NK-92 (cell line): ENCODE results near the gene NDUFA11.

Source experiments
- DNase-seq: peaks from one replicate; lab custom pipeline; 2025; ENCODE audit not compliant: unreplicated experiment; lab: John Stamatoyannopoulos, UW

Gene NDUFA11

DNA sequence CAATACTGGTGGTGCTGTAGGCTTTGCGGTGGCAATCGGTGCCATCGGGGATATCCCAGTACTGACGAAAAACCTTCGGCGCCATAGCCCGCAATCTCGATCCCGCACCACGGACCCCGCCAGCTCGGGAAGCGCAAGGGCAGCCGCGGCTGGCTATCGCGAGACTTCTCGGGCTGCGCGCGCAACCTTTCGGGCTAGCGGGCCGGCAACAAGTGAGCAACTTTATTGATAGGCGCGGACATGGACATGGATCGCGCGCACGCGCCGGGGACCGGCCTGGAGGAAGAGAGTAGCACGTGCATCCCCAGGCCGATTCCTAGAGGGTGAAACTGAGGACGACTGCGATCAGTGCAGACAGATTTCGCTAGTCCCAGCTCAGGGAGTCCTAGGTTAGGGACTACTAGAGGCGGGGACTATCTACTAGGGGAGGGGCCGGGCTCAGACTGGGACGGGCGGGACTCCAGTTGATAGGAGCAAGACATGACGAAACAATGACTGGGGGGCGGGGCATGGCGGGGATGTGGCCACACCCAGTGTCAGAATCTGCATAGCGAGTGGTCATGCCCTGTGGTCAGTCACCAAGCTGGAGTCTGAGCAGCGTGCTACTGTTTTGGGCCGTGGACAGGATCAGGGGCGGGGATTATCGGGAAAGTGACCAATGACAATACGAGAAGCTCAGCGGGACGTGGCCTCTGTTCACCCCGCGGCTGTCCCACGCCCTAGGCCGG, at the start of gene NDUFA11:
Gene NDUFA11, minus strand, starts transcription at position 167 of the 728 bp plus-strand sequence. Its CDS starts 82 bp downstream, at position 85.
- DNase-seq = peak; percentile 85

DNA sequence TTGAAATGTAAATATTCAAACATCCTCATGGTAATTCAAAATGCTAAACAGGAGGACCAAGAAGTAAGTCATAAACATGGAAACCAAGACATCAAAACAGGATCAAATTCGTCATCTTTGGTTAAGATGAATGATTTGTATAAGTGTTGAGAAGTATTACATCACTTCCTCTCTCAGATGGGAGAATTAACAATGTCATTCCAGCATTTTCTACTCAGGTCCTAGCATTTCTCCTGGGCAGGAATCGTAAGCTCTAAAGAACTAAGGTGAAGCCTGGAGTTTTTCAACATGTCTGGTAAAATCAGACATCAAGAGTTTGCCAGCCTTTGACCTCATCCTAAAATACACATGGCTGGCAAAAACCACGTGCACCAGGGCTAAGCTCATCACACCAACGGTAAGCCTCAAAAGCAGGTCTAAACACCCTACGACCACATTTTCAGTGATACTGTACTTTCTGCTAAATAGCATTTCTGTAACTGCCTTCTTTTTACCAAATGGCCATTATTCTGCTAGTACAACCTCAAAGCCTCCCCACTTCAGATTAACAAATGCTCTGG, 49.5 kb upstream of the NDUFA11 start:
- no peak for DNase-seq

DNA sequence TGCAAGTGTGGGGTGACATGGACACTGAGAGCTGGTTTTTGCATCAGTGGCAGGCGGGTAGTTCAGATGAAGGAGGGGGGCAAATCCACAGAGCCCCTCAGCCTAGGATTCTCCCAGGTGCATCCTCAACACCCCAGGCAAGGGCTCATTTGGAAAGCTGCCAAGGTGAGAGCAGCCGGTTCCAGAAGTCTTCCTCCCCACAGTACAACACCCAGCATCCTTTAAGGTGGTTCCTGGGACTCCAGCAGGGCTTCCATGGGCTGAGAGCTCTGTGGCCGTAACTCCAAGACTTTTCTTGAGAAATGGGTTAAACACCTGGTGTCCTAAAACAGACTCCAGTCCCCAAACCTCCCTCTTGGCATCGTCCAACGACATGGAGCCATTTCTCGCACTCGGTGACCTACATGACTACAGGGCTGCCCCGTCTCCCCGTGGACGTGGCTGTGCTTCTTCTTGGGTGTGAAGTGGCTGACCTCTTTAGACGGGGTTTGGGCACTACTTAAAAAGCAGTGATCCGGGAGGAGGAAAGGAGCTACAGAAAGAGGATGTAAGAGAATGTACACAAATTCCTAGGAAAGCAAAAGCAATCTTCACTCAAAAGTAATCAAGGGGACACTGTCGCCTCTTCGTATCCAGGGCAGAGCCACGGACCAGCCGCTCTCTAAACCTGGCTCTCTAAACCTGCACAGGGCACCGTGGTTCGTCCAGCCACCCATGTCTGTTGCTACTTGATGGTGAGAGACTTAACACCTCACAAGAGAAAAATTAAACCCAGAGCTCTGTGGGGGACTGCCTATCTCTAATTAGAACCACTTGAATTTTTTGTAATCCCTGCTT, 48.8 kb upstream of the NDUFA11 start:
- DNase-seq = no peak

DNA sequence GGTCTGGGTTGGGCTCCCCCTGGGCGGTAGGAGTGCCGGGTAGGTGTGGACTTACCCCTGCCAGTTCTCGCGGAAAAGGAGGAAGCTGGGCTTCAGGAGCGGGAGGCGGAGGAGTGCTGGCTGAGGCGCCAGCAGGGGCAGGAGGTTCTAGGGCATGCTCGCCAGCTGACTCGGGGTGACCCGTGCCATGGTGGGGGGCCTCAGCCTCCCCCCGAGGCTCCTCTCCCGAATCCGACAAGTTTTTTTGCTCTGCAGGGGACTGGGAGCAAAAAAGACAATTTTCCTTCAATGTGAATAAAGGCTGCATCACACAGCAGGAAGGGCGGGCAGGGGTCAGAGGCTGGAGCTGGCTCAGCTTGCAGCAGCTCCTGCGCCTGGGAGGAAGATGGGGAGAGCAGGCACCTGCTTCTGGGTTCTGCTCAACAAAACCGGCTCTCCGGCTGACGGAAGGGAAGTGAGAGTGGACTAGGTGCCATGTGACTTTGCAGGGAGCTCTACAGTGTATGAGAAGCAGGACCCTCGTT, 47.8 kb upstream of the NDUFA11 start:
- DNase-seq = no peak

DNA sequence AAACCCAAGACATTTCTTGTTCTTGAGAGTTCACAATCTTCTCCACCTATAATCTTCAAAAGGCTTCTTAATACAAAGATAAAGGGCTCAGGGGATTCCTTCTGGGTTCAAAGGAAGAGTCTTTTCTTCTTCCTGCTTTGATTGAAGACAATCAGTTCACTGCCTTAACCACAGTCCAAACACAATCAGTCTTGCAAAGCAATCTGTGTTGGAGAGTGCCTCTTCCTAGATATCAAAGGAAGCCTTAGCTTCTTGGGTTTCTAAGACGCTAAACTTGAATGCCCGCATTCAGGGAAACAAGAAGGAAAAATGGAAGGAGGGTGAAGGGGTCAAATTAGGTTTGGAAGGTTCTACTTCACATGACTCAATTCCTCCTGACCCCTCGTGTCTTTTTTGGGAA, 47.2 kb upstream of the NDUFA11 start:
- DNase-seq = no peak

DNA sequence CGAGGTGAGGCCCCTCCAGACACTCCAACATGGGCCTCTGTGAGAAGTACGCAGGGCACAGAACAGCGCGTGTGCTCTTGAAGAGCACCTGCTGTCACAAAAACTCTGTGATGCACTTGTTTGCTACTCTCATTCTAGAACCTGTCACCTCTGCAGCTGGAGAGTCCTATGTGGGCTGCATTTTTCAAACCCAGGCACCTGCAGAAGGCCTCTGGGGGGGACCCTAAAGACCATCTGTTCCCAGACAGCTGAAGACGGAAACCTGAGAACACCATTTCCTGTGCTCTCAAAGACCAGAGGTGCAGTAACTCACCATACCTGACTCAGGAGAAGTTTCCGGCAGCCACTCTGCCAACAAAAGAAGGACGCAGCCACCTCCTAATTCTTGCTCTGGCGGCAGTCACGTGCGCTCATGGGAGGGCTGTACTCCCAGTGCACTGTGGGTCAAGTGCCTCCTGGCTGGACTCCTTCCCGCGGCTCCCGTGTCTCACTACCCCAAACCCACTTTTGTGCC, 46.3 kb upstream of the NDUFA11 start:
- DNase-seq = no peak

DNA sequence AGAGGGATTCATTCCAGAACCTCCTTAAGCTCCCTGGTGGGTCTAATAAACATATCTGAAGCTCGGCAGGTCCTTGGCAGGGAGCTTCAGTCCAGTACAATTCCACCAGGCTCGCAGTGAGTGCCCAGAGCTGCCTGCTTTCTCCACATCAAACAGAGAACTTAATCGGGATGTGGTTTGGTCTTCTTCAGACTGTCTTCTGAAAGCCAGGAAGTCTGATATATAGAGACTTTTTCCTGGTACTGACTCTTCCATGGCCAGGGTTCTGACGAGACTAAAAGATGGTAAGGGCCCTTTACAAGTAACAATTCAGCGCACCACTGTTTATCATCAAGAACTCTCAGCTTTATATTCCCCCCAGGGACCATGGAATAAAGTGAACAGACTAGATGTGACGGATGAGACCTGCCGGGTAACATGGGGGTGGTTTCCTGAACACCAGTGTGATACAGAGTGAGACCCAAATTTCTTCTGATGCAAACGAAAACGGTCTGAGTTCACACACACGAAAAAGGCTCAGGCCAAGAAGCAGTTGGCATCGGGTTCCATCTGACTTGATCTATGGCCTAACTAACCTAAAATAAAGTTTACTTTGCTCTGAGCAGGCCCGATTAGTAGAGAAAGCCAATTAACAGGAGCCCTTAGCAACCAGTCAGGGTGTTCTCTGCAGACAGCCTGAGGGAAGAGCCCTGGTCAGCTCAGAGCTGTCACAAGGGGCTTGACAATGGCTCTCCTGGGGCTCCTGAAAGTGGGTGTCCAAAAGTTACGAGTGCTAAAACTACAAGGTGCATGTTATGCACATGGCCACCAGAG, 45.4 kb upstream of the NDUFA11 start:
- no peak for DNase-seq

DNA sequence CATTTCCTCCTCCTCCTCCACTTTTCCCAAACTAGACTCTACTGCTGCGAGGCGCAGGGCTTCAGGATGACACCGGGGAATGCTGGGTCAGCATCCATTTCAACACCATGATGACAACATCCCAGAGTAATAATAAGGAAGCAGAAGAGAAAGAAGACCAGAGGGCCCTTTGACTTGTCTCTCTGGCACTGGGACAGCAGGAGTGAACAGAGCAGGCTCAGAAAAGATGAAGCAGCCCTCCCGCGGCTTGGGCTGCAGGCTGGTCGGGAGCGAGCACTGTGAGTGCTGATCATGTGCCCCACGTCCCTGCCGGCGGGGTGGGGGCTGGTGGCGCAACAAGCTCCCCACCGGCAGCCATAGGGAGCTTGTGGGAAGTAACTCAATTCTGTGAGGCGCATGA, 43.8 kb upstream of the NDUFA11 start:
- no peak for DNase-seq

DNA sequence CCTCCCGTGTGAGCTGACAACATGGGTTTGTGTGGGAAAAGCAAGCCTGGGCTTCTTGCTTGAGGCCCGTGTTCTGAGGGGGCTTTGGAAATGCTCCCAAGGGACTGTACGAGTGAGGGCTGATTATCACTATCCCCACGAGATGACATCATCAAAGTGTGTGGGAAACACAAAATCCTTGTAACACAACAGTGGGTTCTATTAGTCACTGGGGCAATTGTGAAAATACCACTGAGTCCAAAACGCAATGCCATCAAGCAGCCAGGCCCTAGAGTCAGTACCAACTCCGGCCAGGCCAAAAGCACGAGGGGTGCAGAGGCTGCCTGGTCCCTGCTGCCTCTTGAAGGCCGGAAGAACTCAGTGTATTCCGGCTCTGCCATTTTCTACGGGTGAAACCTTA, 40.0 kb upstream of the NDUFA11 start:
- DNase-seq = no peak

DNA sequence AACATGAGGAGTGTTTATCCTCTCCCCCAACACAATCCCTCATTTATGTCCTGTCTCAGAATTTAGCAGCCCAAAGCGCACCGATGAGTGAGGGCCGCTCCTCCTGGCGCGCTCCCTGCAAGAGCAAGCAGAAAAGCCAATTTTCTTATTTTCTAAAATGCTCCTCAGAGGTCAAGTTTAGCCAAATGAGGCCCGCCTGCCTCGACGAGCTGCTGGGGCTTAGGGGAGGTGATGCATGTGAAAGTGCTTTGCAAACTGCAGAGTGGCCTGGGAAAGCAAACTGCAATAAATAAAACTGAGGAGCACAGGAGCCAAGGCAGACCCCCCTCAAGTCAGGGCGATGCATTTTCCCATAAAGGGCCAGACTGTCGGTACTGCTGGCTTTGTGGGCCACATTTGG, 39.5 kb upstream of the NDUFA11 start:
- no peak for DNase-seq

DNA sequence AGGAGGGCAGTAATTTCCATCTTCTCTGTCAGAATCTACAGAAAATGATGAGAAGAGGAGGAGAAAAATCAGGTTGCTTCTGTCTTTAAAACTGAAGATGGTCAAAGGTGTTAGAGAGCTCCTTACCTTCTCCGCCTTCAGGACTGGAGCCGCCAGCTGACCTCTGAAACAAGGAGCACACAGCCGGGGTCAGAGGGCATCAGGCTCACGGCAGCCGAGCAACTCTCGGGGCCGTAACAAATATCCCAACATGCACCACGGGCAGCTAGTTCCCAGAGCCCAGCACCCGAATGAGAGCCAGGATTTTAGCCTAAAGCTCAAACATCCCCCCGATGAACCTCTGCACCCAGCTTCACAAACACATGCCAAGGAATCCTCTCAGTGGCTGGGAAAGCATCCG, 38.1 kb upstream of the NDUFA11 start:
- no peak for DNase-seq

DNA sequence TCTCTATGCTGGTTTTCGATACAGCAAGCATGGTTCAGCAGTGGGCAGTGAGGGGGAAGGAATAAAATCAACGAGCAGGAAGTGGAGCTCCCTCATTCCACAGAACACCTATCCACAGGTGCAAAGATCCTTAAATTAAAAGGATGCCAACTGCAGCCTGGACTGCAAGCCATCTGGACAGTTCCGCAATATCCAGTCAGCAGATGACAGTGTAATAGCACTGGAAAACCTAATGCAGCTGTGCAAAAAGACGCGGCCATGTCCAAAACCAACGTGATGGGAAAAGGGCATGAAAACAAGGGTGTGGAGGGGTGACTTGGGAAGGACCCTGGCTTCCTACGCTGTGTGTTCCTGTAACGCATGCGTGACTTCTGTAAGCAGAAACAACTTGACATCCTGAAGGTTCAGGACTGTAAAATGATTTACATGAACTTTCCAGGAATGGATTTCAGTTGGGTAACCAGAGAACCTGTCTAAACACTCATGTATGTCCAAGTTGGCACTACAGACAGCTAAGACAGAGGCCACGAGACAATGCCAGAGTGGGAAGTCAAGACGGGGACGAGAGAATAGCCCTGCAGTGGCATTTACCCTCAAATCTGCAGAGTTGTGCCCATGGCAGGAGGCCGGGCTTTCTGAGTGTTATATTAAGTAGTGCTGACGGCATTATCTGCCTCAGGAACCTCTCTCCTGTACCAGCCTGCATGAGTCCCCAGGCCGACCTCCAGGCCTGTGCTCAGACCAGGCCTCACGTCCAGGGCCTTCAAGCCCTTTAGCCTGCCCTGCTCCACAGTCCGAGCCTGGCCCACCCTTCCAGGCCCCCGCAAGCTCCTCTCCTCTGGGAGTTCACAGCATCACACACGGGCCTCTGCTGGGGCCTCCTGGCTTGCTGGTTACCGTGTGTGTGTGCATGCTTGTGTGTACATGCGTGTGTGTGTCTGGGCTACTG, 36.9 kb upstream of the NDUFA11 start:
- no peak for DNase-seq

DNA sequence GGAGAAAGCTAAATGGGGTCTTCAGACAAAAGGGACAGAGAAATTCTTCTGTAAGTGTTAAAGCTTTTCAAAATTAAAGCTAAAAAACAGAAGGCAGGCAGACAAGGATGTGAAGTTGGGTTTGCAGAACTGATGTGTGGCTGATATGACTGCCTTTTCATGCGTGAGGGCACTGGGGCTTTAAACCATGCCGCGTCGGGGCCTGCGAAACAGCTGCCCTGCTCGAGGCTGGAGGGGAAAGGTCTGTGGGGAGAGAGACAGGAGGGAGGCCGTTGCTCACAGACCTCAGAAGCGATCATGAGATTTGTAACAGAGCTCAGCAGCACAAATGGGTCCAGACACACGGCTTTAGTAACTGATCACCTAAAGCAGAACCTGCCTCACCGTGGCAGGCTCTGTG, 34.0 kb upstream of the NDUFA11 start:
- DNase-seq = no peak

DNA sequence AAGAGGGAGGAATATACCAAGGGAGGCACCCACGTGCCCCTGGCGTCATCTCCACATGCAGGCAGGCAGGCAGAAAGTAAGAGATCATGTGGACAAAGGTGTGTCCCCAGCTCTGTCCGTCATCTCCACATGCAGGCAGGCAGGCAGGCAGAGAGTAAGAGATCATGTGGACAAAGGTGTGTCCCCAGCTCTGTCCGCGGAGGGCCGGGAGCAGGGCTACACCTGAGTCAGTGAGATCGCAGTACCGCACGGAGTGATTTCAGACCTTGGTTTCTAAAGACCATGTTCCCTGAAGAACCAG, 32.7 kb upstream of the NDUFA11 start:
- no peak for DNase-seq

DNA sequence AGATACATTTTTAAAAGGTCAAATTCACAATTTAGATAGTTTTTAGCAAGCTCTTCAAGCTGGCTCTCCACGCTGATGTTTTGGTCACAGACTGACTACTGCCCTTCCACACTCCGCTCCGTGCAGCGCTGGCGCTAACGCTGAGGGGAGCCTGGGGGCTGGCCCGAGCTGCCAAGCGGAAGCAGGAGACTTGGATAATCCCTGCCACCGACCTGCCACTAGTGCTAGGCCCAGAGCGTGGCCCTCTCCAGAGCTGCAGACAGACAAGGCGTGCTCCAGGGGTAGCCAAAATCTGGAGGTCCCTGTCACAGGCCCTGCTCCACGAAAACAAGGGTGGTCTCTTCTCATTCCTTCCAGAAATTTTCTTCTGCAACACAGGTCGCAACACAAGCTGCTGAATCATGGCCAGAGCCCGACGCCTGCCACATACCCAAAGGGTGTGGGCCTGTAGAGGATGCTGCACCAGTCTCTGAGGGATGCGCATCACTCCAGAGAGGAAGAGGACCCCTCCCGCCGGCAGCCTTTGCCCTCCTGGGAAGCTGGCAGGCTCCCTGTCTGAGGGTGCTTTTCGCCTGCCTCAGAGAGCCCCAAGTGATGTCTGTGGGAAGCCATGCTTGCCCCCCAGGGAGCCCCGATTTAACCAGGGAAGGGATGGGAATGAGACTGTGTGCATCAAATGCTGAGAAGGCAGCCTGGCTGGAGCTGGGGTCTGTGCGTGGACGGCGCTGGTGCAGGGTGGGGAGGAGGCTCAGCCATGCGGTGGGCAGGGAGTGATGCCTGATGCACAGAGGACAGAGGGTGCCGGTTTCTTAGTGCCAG, 32.1 kb upstream of the NDUFA11 start:
- DNase-seq = no peak

DNA sequence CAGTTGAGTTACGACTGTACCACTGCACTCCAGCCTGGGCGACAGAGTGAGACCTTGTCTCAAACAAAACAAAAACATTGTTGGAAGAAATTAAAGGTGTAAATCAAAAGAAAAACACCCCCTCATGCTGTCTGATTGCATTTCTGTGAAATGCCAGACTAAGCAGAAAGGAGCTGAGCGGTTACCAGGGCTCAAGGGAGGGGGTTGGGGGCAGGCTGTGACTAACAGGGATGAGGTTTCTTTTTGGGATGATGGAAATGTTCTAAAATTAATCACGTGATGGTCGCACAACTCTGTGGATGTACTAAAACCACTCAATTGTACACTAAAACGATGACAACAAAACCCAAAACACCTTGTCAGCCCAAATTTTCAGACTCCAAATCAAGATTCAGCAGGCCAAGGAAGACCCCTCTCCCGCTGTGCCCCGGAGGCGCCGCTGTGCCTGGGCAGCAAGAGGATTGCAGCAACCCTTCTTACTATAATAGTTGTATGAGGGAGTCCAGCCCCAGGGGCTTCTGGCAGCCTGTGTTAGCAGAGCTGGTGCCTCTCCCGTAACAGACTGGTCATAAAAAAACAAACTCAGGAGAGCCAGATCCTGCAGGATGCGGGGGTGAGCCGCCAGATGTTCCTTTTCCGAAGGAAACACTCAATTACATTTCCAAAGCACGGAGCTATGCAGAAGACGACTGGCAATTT, 31.3 kb upstream of the NDUFA11 start:
- DNase-seq = no peak

DNA sequence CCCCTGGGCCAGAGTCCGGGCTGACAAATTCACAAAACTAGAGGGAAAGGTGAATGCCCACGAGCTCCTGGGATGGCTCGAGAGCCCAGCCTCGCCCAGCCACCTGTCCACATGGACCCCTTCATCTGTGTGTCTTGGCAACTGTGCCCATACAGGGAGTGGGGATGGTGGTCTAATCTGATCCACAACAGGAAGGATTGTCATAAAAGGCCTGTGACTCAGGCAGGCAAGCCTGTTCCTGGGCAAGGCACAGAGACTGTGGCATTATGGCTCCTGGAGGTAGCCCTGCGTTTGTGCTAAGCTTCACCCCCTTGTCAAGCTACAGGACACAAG, 30.4 kb upstream of the NDUFA11 start:
- no peak for DNase-seq

DNA sequence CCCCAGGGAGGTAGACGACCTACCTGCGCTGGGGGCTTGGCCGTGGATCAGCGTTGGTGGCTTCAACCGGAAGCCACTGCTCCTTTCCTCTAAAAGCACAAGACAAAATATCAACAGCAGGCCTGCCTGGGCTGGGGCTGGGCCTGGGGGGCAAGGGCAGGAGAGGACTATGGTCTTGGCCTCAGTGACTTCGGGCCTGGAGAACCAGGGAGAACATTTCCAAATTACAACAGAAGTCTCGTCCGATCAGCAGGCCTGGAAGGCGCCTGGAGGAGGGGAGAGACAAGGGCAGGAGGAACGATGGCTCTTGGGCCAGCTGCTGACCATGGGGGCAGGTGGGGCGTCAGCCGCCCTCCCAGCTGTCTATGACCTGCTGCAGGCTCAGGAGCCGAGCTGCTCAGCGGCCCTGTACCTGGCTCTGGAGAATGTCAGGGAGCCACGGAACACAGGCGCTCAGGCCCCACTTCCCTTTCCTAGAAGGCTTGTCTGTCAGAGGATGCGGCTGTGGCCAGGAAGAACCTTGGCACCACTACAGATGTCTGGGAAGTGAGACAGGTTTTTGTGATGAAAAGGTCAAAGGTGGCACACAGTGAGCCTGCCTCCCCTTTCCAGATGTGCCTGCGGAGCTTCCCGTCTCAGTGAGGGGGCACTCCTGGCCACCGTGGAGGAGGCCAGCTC, 29.9 kb upstream of the NDUFA11 start:
- DNase-seq = no peak
